MM.1S (cell line): ENCODE results near the gene KIAA0930.

Experiments
- DNase-seq: peaks from one replicate; pipeline ENCODE4 v3.0.0-alpha.2; 2015
- H2AFZ ChIP-seq: fragments of 300-600 bp; sonication (generic); 2 replicates; pipeline ENCODE4 v1.6.0; 2016; ENCODE audit warnings: antibody characterized with exemption, low read length
- H3F3A ChIP-seq: fragments of 300-600 bp; sonication (generic); 2 replicates; pipeline ENCODE4 v1.6.1; 2016; ENCODE audit warnings: mild to moderate bottlenecking, antibody characterized with exemption, low read length, moderate library complexity, mixed read lengths; ENCODE audit not compliant: insufficient read depth
- H3K27ac ChIP-seq: fragments of 300-600 bp; sonication (generic); 2 replicates; pipeline ENCODE4 v1.5.1; 2016; ENCODE audit warnings: mild to moderate bottlenecking, low read length
- H3K27me3 ChIP-seq: fragments of 300-600 bp; sonication (generic); replicated peaks from 2 replicates; pipeline ENCODE4 v1.6.0; 2016; ENCODE audit warnings: low read length; ENCODE audit not compliant: insufficient read depth
- H3K36me3 ChIP-seq: fragments of 300-600 bp; sonication (generic); replicated peaks from 2 replicates; pipeline ENCODE4 v1.6.1; 2016; ENCODE audit warnings: mild to moderate bottlenecking, low read length, mixed read lengths; ENCODE audit not compliant: insufficient read depth
- H3K4me1 ChIP-seq: fragments of 300-600 bp; sonication (generic); 2 replicates; pipeline ENCODE4 v1.6.1; 2016; ENCODE audit warnings: low read length, mixed read lengths
- H3K4me2 ChIP-seq: fragments of 300-600 bp; sonication (generic); 2 replicates; pipeline ENCODE4 v1.6.0; 2016; ENCODE audit warnings: low read depth, low read length
- H3K4me3 ChIP-seq: fragments of 300-600 bp; sonication (generic); 2 replicates; pipeline ENCODE4 v1.5.1; 2016; ENCODE audit warnings: low read length, mixed read lengths
- H3K79me2 ChIP-seq: fragments of 300-600 bp; sonication (generic); 2 replicates; pipeline ENCODE4 v1.6.1; 2016; ENCODE audit warnings: mixed run types, low read length, mixed read lengths
- H3K9ac ChIP-seq: fragments of 300-600 bp; sonication (generic); 2 replicates; pipeline ENCODE4 v1.6.1; 2016; ENCODE audit warnings: low read length, mixed read lengths
- H3K9me2 ChIP-seq: fragments of 300-600 bp; sonication (generic); replicated peaks from 2 replicates; pipeline ENCODE4 v1.6.1; 2016; ENCODE audit warnings: mild to moderate bottlenecking, low read length, mixed read lengths; ENCODE audit not compliant: insufficient read depth
- H3K9me3 ChIP-seq: fragments of 300-600 bp; sonication (generic); replicated peaks from 2 replicates; pipeline ENCODE4 v1.6.1; 2016; ENCODE audit warnings: mild to moderate bottlenecking, low read length, mixed read lengths; ENCODE audit not compliant: insufficient read depth
- H4K20me1 ChIP-seq: fragments of 300-600 bp; sonication (generic); 2 replicates; pipeline ENCODE4 v1.6.1; 2016; ENCODE audit warnings: mild to moderate bottlenecking, low read length, moderate library complexity, mixed read lengths; ENCODE audit not compliant: insufficient read depth
- CTCF ChIP-seq: fragments of 300-600 bp; sonication (generic); IDR thresholded peaks from 2 replicates; pipeline ENCODE4 v1.5.1; 2016; ENCODE audit warnings: antibody characterized with exemption, low read length, mixed read lengths
- EZH2 ChIP-seq: fragments of 300-600 bp; sonication (generic); optimal IDR thresholded peaks from 2 replicates; pipeline ENCODE3; 2017; ENCODE audit warnings: low read depth, mild to moderate bottlenecking, antibody characterized with exemption, low read length, mixed read lengths
- EZH2phosphoT487 ChIP-seq: fragments of 300-600 bp; sonication (generic); IDR thresholded peaks from 2 replicates; pipeline ENCODE4 v1.6.1; 2018; ENCODE audit warnings: antibody characterized with exemption, low read length

The KIAA0930 gene

GRCh38 chr22:45251825-45252224, 11.1 kb upstream of the KIAA0930 start:
- Histone ChIP-seq H3K36me3 (no peaks in the 10 kb centered on the region), H4K20me1 (no peaks in the 10 kb centered on the region), H3K4me3 (no peak overlapping the region), H3K4me1 (peaks cover 14% of the 10 kb centered on the region), H3K27ac (no peak overlapping the region), H3K9me2 (no peaks in the 10 kb centered on the region), H2AFZ (no peak overlapping the region), H3K79me2 (no peaks in the 10 kb centered on the region), H3K4me2 (no peak overlapping the region), H3K9me3 (no peaks in the 10 kb centered on the region), H3K27me3 (no peaks in the 10 kb centered on the region), H3F3A (peaks cover 16% of the 10 kb centered on the region), H3K9ac (no peak overlapping the region)
- no peak for DNase-seq
- TF ChIP-seq EZH2 = no peak
- TF ChIP-seq EZH2phosphoT487 = no peak
- no peak for TF ChIP-seq CTCF

- DNase-seq = peak; percentile 93
- Histone ChIP-seq H3K4me2 (peak overlapping the region; percentile 74), H3K27ac (peak overlapping the region; percentile 79)
These were observed 8.3 kb upstream of the KIAA0930 start for GRCh38 chr22:45248832-45249561.

GRCh38 chr22:45246060-45246985, 5.6 kb upstream of the KIAA0930 start:
- Histone ChIP-seq H3K4me2 (no peak overlapping the region), H3K9ac (no peak overlapping the region), H3K4me1 (peaks cover 17% of the 10 kb centered on the region), H3K79me2 (no peaks in the 10 kb centered on the region), H4K20me1 (no peaks in the 10 kb centered on the region), H3K4me3 (no peak overlapping the region), H3K9me2 (no peaks in the 10 kb centered on the region), H2AFZ (no peak overlapping the region), H3K27me3 (no peaks in the 10 kb centered on the region), H3K9me3 (no peaks in the 10 kb centered on the region), H3F3A (peaks cover 21% of the 10 kb centered on the region), H3K27ac (no peak overlapping the region), H3K36me3 (no peaks in the 10 kb centered on the region)
- DNase-seq = no peak
- TF ChIP-seq CTCF (no peak), EZH2 (no peak), EZH2phosphoT487 (no peak)

More at GRCh38 chr22:45248832-45249561, 8.3 kb upstream of the KIAA0930 start:
- Histone ChIP-seq H3K4me3 (peak overlapping the region; percentile 51), H4K20me1 (no peaks in the 10 kb centered on the region), H3K79me2 (no peaks in the 10 kb centered on the region), H3F3A (peaks cover 16% of the 10 kb centered on the region), H3K4me1 (peaks cover 14% of the 10 kb centered on the region), H3K27me3 (no peaks in the 10 kb centered on the region), H3K9me2 (no peaks in the 10 kb centered on the region), H2AFZ (peak overlapping the region; percentile 17), H3K36me3 (no peaks in the 10 kb centered on the region), H3K9ac (peak overlapping the region; percentile 20; the same call in 1 of the 2 replicates), H3K9me3 (no peaks in the 10 kb centered on the region)
- TF ChIP-seq EZH2phosphoT487 (no peak), CTCF (no peak), EZH2 (no peak)
